ENCODE results near the gene TIAM1.

GRCh38 chr21:31182231-31183140 lies 161.6 kb downstream of the TIAM1 start:
- TF ChIP-seq POLR2AphosphoS5 (IDR thresholded peaks at IDR 0.05), result no peak
- no peak for TF ChIP-seq CTCF (IDR thresholded peaks at IDR 0.05)
- no peak for TF ChIP-seq POLR2A (IDR thresholded peaks at IDR 0.05)

Data from prostate gland (tissue), 2 donors.